K562 (cell line): ENCODE measurements around the gene EHMT2. TPM values are rescaled to one million over a fixed set of nuclear protein-coding genes. Genes with fewer than 3 reads are reported as not detected.

Experiments used
- ATF3 ChIP-seq, 2 experiments: fragments of 450-650 bp in 1 of 2; sonication (generic) in 1 of 2; formaldehyde crosslinking in 1 of 2; IDR thresholded peaks in 1 of 2; conservative IDR thresholded peaks in 1 of 2; 2 replicates each; pipeline versions ENCODE4 v1.6.1 to v1.8.1; 2016 to 2023; ENCODE audit warnings: mild to moderate bottlenecking in 2 of 2, moderate library complexity in 2 of 2, inconsistent platforms in 1 of 2, missing genetic modification reagents in 1 of 2
- CEBPZ ChIP-seq: fragments of 150-350 bp; IDR thresholded peaks from 2 replicates; pipeline ENCODE4 v1.6.1; 2014; ENCODE audit warnings: low read depth, mild to moderate bottlenecking, low read length, borderline replicate concordance
- CREBBP ChIP-seq: IDR thresholded peaks from one replicate; pipeline ENCODE4 v1.6.1; 2012; ENCODE audit warnings: low read depth, mild to moderate bottlenecking, control low read depth, inconsistent platforms, low read length
- E4F1 ChIP-seq: fragments of 250-450 bp; sonication (Bioruptor Pico); IDR thresholded peaks from 2 replicates; pipeline ENCODE4 v1.5.0; 2021; ENCODE audit warnings: mild to moderate bottlenecking, borderline replicate concordance
- EP300 ChIP-seq: IDR thresholded peaks from 2 replicates; pipeline ENCODE4 v1.6.1; 2012; ENCODE audit warnings: low read length, improper control_type of control experiment
- HLTF ChIP-seq: fragments of 450-650 bp; IDR thresholded peaks from 2 replicates; pipeline ENCODE4 v1.6.1; 2016
- LARP7 ChIP-seq: fragments of 450-650 bp; IDR thresholded peaks from 2 replicates; pipeline ENCODE4 v1.6.1; 2016
- MTA2 ChIP-seq: fragments of 450-650 bp; IDR thresholded peaks from 2 replicates; pipeline ENCODE4 v1.6.1; 2016; ENCODE audit warnings: low read depth
- MYC ChIP-seq, 2 experiments: fragments of 250-450 bp in 1 of 2; sonication (Bioruptor Pico) in 1 of 2; IDR thresholded peaks; 2 replicates each; pipeline versions ENCODE4 v1.5.1 to v1.6.1; 2012 to 2021; ENCODE audit warnings: low read depth in 2 of 2, borderline replicate concordance in 1 of 2, improper control_type of control experiment in 1 of 2, low read length in 1 of 2, mild to moderate bottlenecking in 1 of 2, moderate library complexity in 1 of 2
- NBN ChIP-seq: fragments of 450-650 bp; IDR thresholded peaks from 2 replicates; pipeline ENCODE4 v1.6.1; 2016; ENCODE audit warnings: low read depth, mild to moderate bottlenecking
- NCOA1 ChIP-seq: fragments of 450-650 bp; IDR thresholded peaks from 2 replicates; pipeline ENCODE4 v1.6.1; 2016; ENCODE audit warnings: low read depth
- NFE2 ChIP-seq: IDR thresholded peaks from 2 replicates; pipeline ENCODE4 v1.6.1; 2014; ENCODE audit warnings: antibody characterized with exemption, low read depth
- NFIC ChIP-seq: fragments of 450-650 bp; IDR thresholded peaks from 2 replicates; pipeline ENCODE4 v1.6.1; 2017; ENCODE audit warnings: mild to moderate bottlenecking, inconsistent platforms
- RBM39 ChIP-seq: fragments of 200-400 bp; formaldehyde crosslinking; optimal IDR thresholded peaks from 2 replicates; pipeline ENCODE3; 2018; ENCODE audit warnings: low read depth, low read length
- RFX5 ChIP-seq: IDR thresholded peaks from 2 replicates; pipeline ENCODE4 v1.6.1; 2011; ENCODE audit warnings: low read depth, mild to moderate bottlenecking, improper control_type of control experiment, low read length
- SAP30 ChIP-seq: fragments of 200-600 bp; sonication (generic); IDR thresholded peaks from 2 replicates; pipeline ENCODE4 v1.6.1; 2012; ENCODE audit warnings: borderline replicate concordance, low read depth, mild to moderate bottlenecking, moderate library complexity, low read length, control low read depth, inconsistent platforms; ENCODE audit not compliant: insufficient read depth, poor library complexity, severe bottlenecking
- ZEB2 ChIP-seq: fragments of 450-650 bp; IDR thresholded peaks from 2 replicates; pipeline ENCODE4 v1.6.1; 2016
- ZFP36 ChIP-seq: fragments of 150-350 bp; IDR thresholded peaks from 2 replicates; pipeline ENCODE4 v1.6.1; 2018; ENCODE audit warnings: low read length, low read depth; ENCODE audit not compliant: partially characterized antibody
- ZFX ChIP-seq: sonication (generic); formaldehyde crosslinking; IDR thresholded peaks from 2 replicates; pipeline ENCODE4 v1.8.0; 2022; ENCODE audit warnings: mild to moderate bottlenecking, missing genetic modification reagents, moderate library complexity
- ZNF140 ChIP-seq: fragments of 250-450 bp; sonication (Bioruptor Pico); IDR thresholded peaks from 2 replicates; pipeline ENCODE4 v1.8.0; 2021; ENCODE audit warnings: moderate library complexity, mild to moderate bottlenecking, inconsistent platforms
- ZNF79 ChIP-seq: fragments of 250-450 bp; sonication (Bioruptor Pico); IDR thresholded peaks from 2 replicates; pipeline ENCODE4 v1.4.0; 2020; ENCODE audit warnings: low read depth, mild to moderate bottlenecking, moderate library complexity
- polyA plus RNA-seq, 8 experiments: library from polyadenylated mRNA; depleted of rRNA in 4 of 8; stranded (reverse) in 5 of 8; unstranded in 3 of 8; fragments of >200 nt; fragmentation: Nextera tagmentation in 2 of 8; fragmentation: Illumina TruSeq in 1 of 8; extraction: Ambion mirVana in 2 of 8; extraction: Trizol in 1 of 8; gene quantifications; 2 replicates each; pipeline versions ENCODE4 v1.2.1 to v1.2.3, GENCODE V29; 2011 to 2014; ENCODE audit warnings: inconsistent platforms in 1 of 8, missing spikeins in 1 of 8
- total RNA-seq, 7 experiments: library from RNA; depleted of rRNA in 6 of 7; stranded (reverse); fragments of >200 nt in 6 of 7; fragmentation: Illumina TruSeq in 2 of 7; extraction: Trizol in 2 of 7; gene quantifications; 2 replicates each; pipeline versions ENCODE4 v1.2.1 to v1.2.3, GENCODE V29; 2011 to 2021; ENCODE audit warnings: low replicate concordance in 1 of 7

EHMT2 gene
- total and polyA plus RNA-seq, 9 of the 15 experiments (the other 6 are each of a cell fraction or from before 2014, with no cell fraction given), result 2.1 to 63.8 (median 38.5) TPM

- no peak for TF ChIP-seq ZFP36
- TF ChIP-seq NFIC, result 0 out of 2 replicates have a peak, but pooled peaks have one; percentile 38
- no peak for TF ChIP-seq MTA2
- TF ChIP-seq SAP30, result peak; percentile 100
- TF ChIP-seq EP300, result peak; percentile 38
- TF ChIP-seq RFX5, result peak; percentile 58; the same call in 1 of the 2 replicates
- TF ChIP-seq ZNF140 (CRISPR knock-in tag), result no peak
- TF ChIP-seq ZNF79 (CRISPR knock-in tag), result no peak
- TF ChIP-seq CEBPZ, result no peak
- no peak for TF ChIP-seq NCOA1
- TF ChIP-seq HLTF, result 0 out of 2 replicates have a peak, but pooled peaks have one; percentile 85
- no peak for TF ChIP-seq RBM39
- peak; percentile 55; the same call in 1 of the 2 replicates for TF ChIP-seq ZFX
- peak; percentile 86 for TF ChIP-seq MYC (IDR thresholded peaks at IDR 0.05; ENCODE audit: low read depth, low read length)
- peak; percentile 86; the same call in 1 of the 2 replicates for TF ChIP-seq MYC (CRISPR knock-in tag; IDR thresholded peaks at IDR 0.05; ENCODE audit: borderline replicate concordance, low read depth)
- peak; percentile 45 for TF ChIP-seq NFE2
- no peak; the same call in 1 of the 2 replicates for TF ChIP-seq NBN
- TF ChIP-seq CREBBP, result no peak
- peak; percentile 92 for TF ChIP-seq ATF3 (IDR thresholded peaks at IDR 0.05)
- TF ChIP-seq ATF3 (CRISPR knock-in tag; conservative IDR thresholded peaks at IDR 0.05), result no peak; the same call in 1 of the 2 replicates
- peak; percentile 87; the same call in 1 of the 2 replicates for TF ChIP-seq LARP7
- TF ChIP-seq E4F1 (CRISPR knock-in tag), result no peak
- TF ChIP-seq ZEB2, result peak; percentile 85
Measured at GRCh38 chr6:31862344-31863235, 34.9 kb downstream of the EHMT2 start, which contains the start of gene NEU1 (continued).
